GM08714 (cell line): Measurements from ENCODE around the gene HPSE2.

ENCODE experiments used
- H3K4me3 ChIP-seq: fragments of 200-500 bp; sonication (Bioruptor generic); 2 replicates; pipeline ENCODE4 v1.5.1; 2014; ENCODE audit warnings: mild to moderate bottlenecking, low read length, inconsistent platforms
- ZNF274 ChIP-seq: IDR thresholded peaks from 2 replicates; pipeline ENCODE4 v1.6.1; 2012; ENCODE audit warnings: mild to moderate bottlenecking, low read depth, low read length

The HPSE2 gene

DNA sequence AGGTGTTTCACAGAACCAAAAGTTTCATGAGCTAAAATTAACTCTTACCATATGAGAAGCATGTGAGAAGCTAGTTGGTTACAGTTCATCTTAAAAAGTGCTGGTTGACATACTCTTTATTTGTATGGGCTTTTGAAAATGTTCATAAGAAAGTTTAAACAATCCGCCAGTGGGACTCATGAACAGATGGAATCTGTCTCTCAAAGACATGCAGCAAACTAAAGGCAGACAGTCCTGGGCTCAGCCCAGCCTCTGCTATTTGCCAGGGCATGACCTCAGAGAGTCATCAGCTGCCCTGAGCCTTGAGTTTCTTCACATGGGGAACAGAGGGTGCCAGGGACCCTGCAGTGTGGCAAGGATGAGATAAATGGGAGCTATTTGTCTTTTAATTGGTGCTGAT is 823.9 kb downstream of the HPSE2 start:
- TF ChIP-seq ZNF274, result no peak
- no peak overlapping the region for H3K4me3 ChIP-seq

DNA sequence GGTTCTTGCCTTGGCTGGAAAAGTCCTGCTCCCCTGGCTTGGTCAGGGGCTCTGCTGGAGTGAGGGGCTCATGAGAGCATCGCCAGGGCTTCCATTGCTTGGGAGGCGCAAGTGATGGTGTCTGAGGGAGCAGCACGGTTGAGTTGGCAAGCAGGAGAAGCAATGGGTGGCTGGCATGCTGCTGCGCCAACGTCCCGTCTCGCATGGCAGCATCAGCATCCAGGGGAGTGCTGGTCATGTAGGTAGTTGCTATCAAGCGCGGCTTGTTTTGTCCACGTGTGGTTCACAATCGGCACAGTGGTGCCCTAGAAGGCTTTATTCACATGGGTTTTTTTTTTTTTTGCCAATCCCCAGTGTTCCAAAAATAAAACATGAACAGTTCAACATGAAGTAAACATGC is 824.5 kb downstream of the HPSE2 start:
- no peak for TF ChIP-seq ZNF274
- no peak overlapping the region for H3K4me3 ChIP-seq

DNA sequence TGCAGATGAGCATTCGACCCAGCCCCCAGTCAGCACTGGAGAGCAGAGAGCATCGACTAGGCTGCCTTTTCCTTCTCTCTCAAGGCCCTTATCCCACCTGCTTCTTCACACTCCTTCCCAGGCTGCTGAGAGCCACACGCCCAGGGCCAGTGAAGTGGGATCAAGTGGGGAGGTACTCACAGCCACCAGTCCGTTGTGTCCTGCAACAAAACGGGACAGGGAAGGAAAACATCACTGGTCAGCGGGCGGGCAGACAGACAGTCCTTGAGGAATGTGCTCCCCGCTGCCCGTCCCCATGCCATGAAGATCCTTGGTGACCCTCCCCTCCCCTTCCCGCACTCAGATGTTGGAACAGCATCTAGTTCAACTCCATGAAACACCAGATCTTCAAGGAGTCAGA is 824.9 kb downstream of the HPSE2 start:
- no peak for TF ChIP-seq ZNF274
- H3K4me3 ChIP-seq, result no peak overlapping the region

DNA sequence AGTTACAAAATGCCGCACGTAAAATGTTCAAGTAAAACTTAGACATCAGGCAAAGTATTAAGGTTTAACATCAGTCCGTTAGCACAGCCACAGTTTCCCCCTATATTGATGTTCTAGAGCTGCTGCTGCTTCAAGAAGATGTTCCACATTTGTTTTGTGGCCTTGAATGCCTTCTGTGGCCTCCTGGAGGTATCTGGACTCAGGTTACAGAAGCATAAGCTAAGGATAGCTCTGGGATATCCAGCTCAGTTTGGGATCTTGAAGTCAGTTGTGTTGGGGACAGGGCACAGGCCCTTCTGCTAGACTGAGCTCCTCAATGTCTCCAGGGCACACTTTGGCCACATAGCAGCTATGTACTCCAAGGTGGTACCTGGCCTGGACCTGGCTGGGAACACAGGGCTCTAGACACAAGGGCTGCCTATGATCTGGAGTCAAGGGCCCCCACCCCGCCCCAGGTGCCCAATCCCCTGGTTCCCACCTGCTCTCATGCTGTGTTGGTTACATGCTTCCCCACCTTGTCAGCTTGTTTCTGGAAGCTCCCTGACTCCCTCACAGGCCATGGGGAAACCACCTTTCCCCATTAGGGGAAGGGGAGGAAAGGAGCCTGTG is 825.4 kb downstream of the HPSE2 start:
- H3K4me3 ChIP-seq, result no peak overlapping the region
- no peak for TF ChIP-seq ZNF274

DNA sequence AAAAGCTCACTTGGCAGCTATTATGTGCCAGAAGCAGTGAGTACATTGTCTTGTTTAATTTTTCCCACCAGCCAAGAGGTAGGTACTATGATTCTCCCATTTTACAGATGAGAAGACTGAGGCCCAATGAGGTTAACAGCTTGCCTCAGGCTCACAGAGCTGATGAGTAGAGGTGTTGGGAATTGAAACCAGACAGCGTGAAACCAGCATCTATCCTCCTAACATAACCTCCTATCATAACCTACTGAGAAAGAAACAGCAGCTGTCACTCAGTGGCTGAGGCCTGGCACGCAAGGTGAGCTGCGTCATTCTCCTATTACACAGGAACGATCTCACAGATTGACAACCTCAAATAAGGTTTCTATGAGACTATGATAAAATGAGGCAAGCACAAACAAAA is 826.9 kb downstream of the HPSE2 start:
- no peak for TF ChIP-seq ZNF274
- H3K4me3 ChIP-seq, result no peak overlapping the region

DNA sequence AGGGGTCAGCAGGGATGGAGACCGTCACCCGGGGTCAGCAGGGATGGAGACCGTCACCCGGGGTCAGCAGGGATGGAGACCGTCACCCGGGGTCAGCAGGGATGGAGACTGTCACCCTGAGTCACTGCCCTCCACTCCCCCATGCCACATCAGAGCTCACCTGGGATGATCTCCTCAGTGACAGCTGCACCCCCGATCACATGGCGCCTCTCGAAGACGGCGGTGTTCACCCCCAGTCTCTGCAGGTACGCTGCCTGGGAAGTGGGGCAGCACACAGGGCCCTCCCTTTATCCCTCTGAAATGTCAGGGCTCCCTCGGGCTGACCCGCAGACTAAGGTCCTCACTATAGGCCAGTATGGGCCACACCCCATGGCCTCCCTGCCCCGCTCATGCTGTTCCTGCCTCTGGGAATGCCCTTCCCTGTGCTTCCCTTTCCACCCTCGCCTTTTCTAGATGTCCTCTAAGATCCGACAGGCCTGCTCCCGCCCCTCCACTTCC is 827.9 kb downstream of the HPSE2 start:
- H3K4me3 ChIP-seq, result no peak overlapping the region
- TF ChIP-seq ZNF274, result no peak
